ENCODE measurements around the gene BMX.

The BMX gene

GRCh38 chrX:15579778-15580747, 79.5 kb downstream of the BMX start:
- no peak for DNase-seq (ENCODE audit: low read depth)
- TF ChIP-seq MAX (IDR thresholded peaks at IDR 0.05; ENCODE audit: low read depth, low read length) (no peak), CTCF (IDR thresholded peaks at IDR 0.05; ENCODE audit: low read depth, low read length) (no peak), POLR2A (IDR thresholded peaks at IDR 0.05; ENCODE audit: extremely low read depth, insufficient read length) (no peak), MYC (IDR thresholded peaks at IDR 0.05; ENCODE audit: low read depth, low read length) (no peak)
- H3K4me3 ChIP-seq (ENCODE audit: low read depth, low read length) = no peak overlapping the region

- TF ChIP-seq POLR2A (IDR thresholded peaks at IDR 0.05; ENCODE audit: extremely low read depth, insufficient read length) = no peak
- no peak for TF ChIP-seq MYC (IDR thresholded peaks at IDR 0.05; ENCODE audit: low read depth, low read length)
- TF ChIP-seq MAX (IDR thresholded peaks at IDR 0.05; ENCODE audit: low read depth, low read length) = no peak
Observed at GRCh38 chrX:15594371-15594770, 93.8 kb downstream of the BMX start.

GRCh38 chrX:15598026-15598425, 97.4 kb downstream of the BMX start:
- H3K4me3 ChIP-seq (ENCODE audit: low read depth, low read length) = no peak overlapping the region
- no peak for DNase-seq (ENCODE audit: low read depth)
- no peak for TF ChIP-seq MAX (IDR thresholded peaks at IDR 0.05; ENCODE audit: low read depth, low read length)
- TF ChIP-seq CTCF (IDR thresholded peaks at IDR 0.05; ENCODE audit: low read depth, low read length) = no peak
- TF ChIP-seq MYC (IDR thresholded peaks at IDR 0.05; ENCODE audit: low read depth, low read length) = no peak
- TF ChIP-seq POLR2A (IDR thresholded peaks at IDR 0.05; ENCODE audit: extremely low read depth, insufficient read length) = no peak

More at GRCh38 chrX:15594371-15594770, 93.8 kb downstream of the BMX start:
- no peak overlapping the region for H3K4me3 ChIP-seq (ENCODE audit: low read depth, low read length)
- DNase-seq (ENCODE audit: low read depth) = no peak

- DNase-seq (ENCODE audit: low read depth) = no peak
- TF ChIP-seq MAX (IDR thresholded peaks at IDR 0.05; ENCODE audit: low read depth, low read length) (no peak), MYC (IDR thresholded peaks at IDR 0.05; ENCODE audit: low read depth, low read length) (no peak), CTCF (IDR thresholded peaks at IDR 0.05; ENCODE audit: low read depth, low read length) (no peak), POLR2A (IDR thresholded peaks at IDR 0.05; ENCODE audit: extremely low read depth, insufficient read length) (no peak)
Observed at GRCh38 chrX:15599461-15599860, 98.9 kb downstream of the BMX start.

GRCh38 chrX:15600049-15600448, 99.4 kb downstream of the BMX start:
- no peak overlapping the region for H3K4me3 ChIP-seq (ENCODE audit: low read depth, low read length)
- no peak for TF ChIP-seq MAX (IDR thresholded peaks at IDR 0.05; ENCODE audit: low read depth, low read length)
- TF ChIP-seq POLR2A (IDR thresholded peaks at IDR 0.05; ENCODE audit: extremely low read depth, insufficient read length) = no peak
- no peak for TF ChIP-seq CTCF (IDR thresholded peaks at IDR 0.05; ENCODE audit: low read depth, low read length)
- no peak for TF ChIP-seq MYC (IDR thresholded peaks at IDR 0.05; ENCODE audit: low read depth, low read length)
- no peak for DNase-seq (ENCODE audit: low read depth)

More at GRCh38 chrX:15599461-15599860, 98.9 kb downstream of the BMX start:
- H3K4me3 ChIP-seq (ENCODE audit: low read depth, low read length) = no peak overlapping the region

GRCh38 chrX:15600745-15601144, 100.1 kb downstream of the BMX start, which contains the start of gene ACE2:
ACE2 (minus strand) TSS chrX:15600960; CDS start chrX:15600911, 49 bp downstream.
- TF ChIP-seq MAX (IDR thresholded peaks at IDR 0.05; ENCODE audit: low read depth, low read length) (no peak), CTCF (IDR thresholded peaks at IDR 0.05; ENCODE audit: low read depth, low read length) (no peak), MYC (IDR thresholded peaks at IDR 0.05; ENCODE audit: low read depth, low read length) (no peak), POLR2A (IDR thresholded peaks at IDR 0.05; ENCODE audit: extremely low read depth, insufficient read length) (no peak)
- no peak for DNase-seq (ENCODE audit: low read depth)
- H3K4me3 ChIP-seq (ENCODE audit: low read depth, low read length) = no peak within 1 kb of the TSS
